BJ (cell line): Measurements from ENCODE around the gene BMERB1. TPM values are rescaled to one million over a fixed set of nuclear protein-coding genes. Genes with fewer than 3 reads are reported as not detected.

Experiments used
- CTCF ChIA-PET: fragments of 350-600 bp; formaldehyde crosslinking; extraction: SDS; loops from one replicate; lab custom pipeline; 2021; ENCODE audit warnings: antibody characterized with exemption, inconsistent platforms; lab: Yijun Ruan, JAX
- POLR2A ChIA-PET: fragments of 300-600 bp; sonication (Branson Sonifier 250); formaldehyde crosslinking; extraction: SDS; loops from one replicate; lab custom pipeline; 2021; ENCODE audit warnings: antibody characterized with exemption; lab: Charles Lee
- DNase-seq: peaks from one replicate; pipeline ENCODE4 v3.0.0-alpha.2; 2011; ENCODE audit warnings: low read depth
- H3K27me3 ChIP-seq: 2 replicates; pipeline ENCODE4 v1.6.0; 2011; ENCODE audit warnings: low read length; ENCODE audit not compliant: control insufficient read depth, insufficient read depth
- H3K36me3 ChIP-seq: 2 replicates; pipeline ENCODE4 v1.5.1; 2011; ENCODE audit warnings: low read length; ENCODE audit not compliant: control insufficient read depth, insufficient read depth
- H3K4me3 ChIP-seq: 2 replicates; pipeline ENCODE4 v1.5.1; 2011; ENCODE audit warnings: low read depth, mild to moderate bottlenecking, control low read depth, low read length
- CTCF ChIP-seq: IDR thresholded peaks from 2 replicates; pipeline ENCODE4 v1.5.1; 2011; ENCODE audit warnings: low read depth, mild to moderate bottlenecking, control low read depth, inconsistent platforms, low read length, moderate library complexity; ENCODE audit not compliant: insufficient read depth
- polyA plus RNA-seq: library from polyadenylated mRNA; depleted of rRNA; stranded (reverse); fragments of >200 nt; gene quantifications from 2 replicates; pipeline ENCODE4 v1.2.3, GENCODE V29; 2011

The BMERB1 gene
- polyA plus RNA-seq, 1 experiment: 72.8 TPM

- ChIA-PET POLR2A (no interaction called here), CTCF (no interaction called here)
- no peak overlapping the region for H3K4me3 ChIP-seq
- H3K27me3 ChIP-seq: no peaks in the 10 kb centered on the region; the same call in 1 of the 2 replicates
- DNase-seq: no peak
- peaks cover 10% of the 10 kb centered on the region for H3K36me3 ChIP-seq
- no peak for TF ChIP-seq CTCF
Observed at GRCh38 chr16:15593235-15593634, 158.8 kb downstream of the BMERB1 start.

GRCh38 chr16:15594711-15595320 is 160.4 kb downstream of the BMERB1 start:
- POLR2A ChIA-PET: no interaction called here
- TF ChIP-seq CTCF: no peak
- Histone ChIP-seq H3K27me3 (no peaks in the 10 kb centered on the region; the same call in 1 of the 2 replicates), H3K36me3 (peaks cover 14% of the 10 kb centered on the region), H3K4me3 (no peak overlapping the region)
- CTCF ChIA-PET: no interaction called here
- no peak for DNase-seq

- POLR2A ChIA-PET: no interaction called here
- CTCF ChIA-PET: interaction anchor here (0.8 to 1.6 kb wide), 2 partner anchors 10 to 58 kb away, joined by 3 to 6 read pairs; no protein-coding TSS in a partner anchor
- no peak for TF ChIP-seq CTCF
- Histone ChIP-seq H3K36me3 (peaks cover 22% of the 10 kb centered on the region), H3K27me3 (no peaks in the 10 kb centered on the region; the same call in 1 of the 2 replicates), H3K4me3 (no peak overlapping the region)
- no peak for DNase-seq
Observed at GRCh38 chr16:15597135-15597534, 162.7 kb downstream of the BMERB1 start.

GRCh38 chr16:15597822-15598647 is 163.6 kb downstream of the BMERB1 start:
- POLR2A ChIA-PET: no interaction called here
- no peak for DNase-seq
- H3K4me3 ChIP-seq: no peak overlapping the region
- peaks cover 25% of the 10 kb centered on the region for H3K36me3 ChIP-seq
- no peaks in the 10 kb centered on the region for H3K27me3 ChIP-seq
- CTCF ChIA-PET: no interaction called here
- TF ChIP-seq CTCF: no peak

GRCh38 chr16:15598648-15599190 is 164.3 kb downstream of the BMERB1 start:
- Histone ChIP-seq H3K36me3 (peaks cover 25% of the 10 kb centered on the region), H3K4me3 (no peak overlapping the region), H3K27me3 (no peaks in the 10 kb centered on the region)
- POLR2A ChIA-PET: no interaction called here
- CTCF ChIA-PET: no interaction called here
- DNase-seq: no peak
- no peak for TF ChIP-seq CTCF
